DMS153 treated with DMSO at 0.1 percent for 48 hours (cell line): ENCODE results near the gene METTL14.
"Not testable (repeated sequence)": the region's sequence is repeated elsewhere in the genome, so short reads cannot be mapped to it uniquely, and the experiment has no call there.

Experiments used
- DNase-seq: peaks from one replicate; lab custom pipeline; 2025; ENCODE audit not compliant: unreplicated experiment; lab: John Stamatoyannopoulos, UW

The METTL14 gene

GRCh38 chr4:118684873-118685811 is at the start of gene METTL14:
TSS of gene METTL14 (plus strand) at chr4:118685392. CDS start at chr4:118685535, 143 bp downstream.
- peak; percentile 87 for DNase-seq

- not testable (repeated sequence) for DNase-seq
Observed at GRCh38 chr4:118636126-118636525, 49.1 kb upstream of the METTL14 start.

- not testable (repeated sequence) for DNase-seq
Observed at GRCh38 chr4:118664665-118665064, 20.5 kb upstream of the METTL14 start.

- DNase-seq = not testable (repeated sequence)
Observed at GRCh38 chr4:118669220-118669619, 16.0 kb upstream of the METTL14 start.

- DNase-seq = not testable (repeated sequence)
Observed at GRCh38 chr4:118670968-118671367, 14.2 kb upstream of the METTL14 start.

GRCh38 chr4:118676128-118676527 is 9.1 kb upstream of the METTL14 start:
- no peak for DNase-seq

GRCh38 chr4:118680808-118681207 is 4.4 kb upstream of the METTL14 start:
- DNase-seq = no peak

- DNase-seq = peak; percentile 10
Observed at GRCh38 chr4:118682928-118683327, 2.3 kb upstream of the METTL14 start.

GRCh38 chr4:118683513-118683912 is 1.7 kb upstream of the METTL14 start:
- DNase-seq = peak; percentile 37

- no peak for DNase-seq
Observed at GRCh38 chr4:118703118-118703517, 17.9 kb downstream of the METTL14 start.

GRCh38 chr4:118711052-118711451 is 25.9 kb downstream of the METTL14 start:
- no peak for DNase-seq

GRCh38 chr4:118712872-118713271 is 27.7 kb downstream of the METTL14 start:
- DNase-seq = no peak

- DNase-seq = no peak
Observed at GRCh38 chr4:118714682-118715081, 29.5 kb downstream of the METTL14 start.

- DNase-seq = no peak
Observed at GRCh38 chr4:118716304-118716703, 31.1 kb downstream of the METTL14 start.

- no peak for DNase-seq
Observed at GRCh38 chr4:118718511-118719170, 33.4 kb downstream of the METTL14 start.

GRCh38 chr4:118721752-118722151 is 36.6 kb downstream of the METTL14 start:
- no peak for DNase-seq

- no peak for DNase-seq
Observed at GRCh38 chr4:118723369-118723768, 38.2 kb downstream of the METTL14 start.

GRCh38 chr4:118727360-118727759 is 42.2 kb downstream of the METTL14 start:
- DNase-seq = no peak

GRCh38 chr4:118729287-118730286 is 44.4 kb downstream of the METTL14 start:
- no peak for DNase-seq

GRCh38 chr4:118730683-118731082 is 45.5 kb downstream of the METTL14 start:
- no peak for DNase-seq
